Measurements from ENCODE around the gene ABCG5. TPM values are rescaled to one million over a fixed set of nuclear protein-coding genes. Genes with fewer than 3 reads are reported as not detected.

The ABCG5 gene
- total and polyA plus RNA-seq, 2 experiments from 2014 or later = 5.4 TPM

- H3K4me2 ChIP-seq = no peak overlapping the region
- 90% methylated on average over 21 of the region's 21 CpGs for WGBS (ENCODE audit: low lambda C conversion rate, missing lambda C conversion rate)
- H3K27ac ChIP-seq = no peak overlapping the region
- no peaks in the 10 kb centered on the region for H3K79me2 ChIP-seq
- H3K4me1 ChIP-seq (ENCODE audit: insufficient read depth) = no peaks in the 10 kb centered on the region
- no peak overlapping the region for H3K4me3 ChIP-seq
- TF ChIP-seq CTCF (IDR thresholded peaks at IDR 0.05; ENCODE audit: poor library complexity) (no peak), EZH2 (IDR thresholded peaks at IDR 0.05; ENCODE audit: borderline replicate concordance) (no peak), EZH2phosphoT487 (IDR thresholded peaks at IDR 0.05; ENCODE audit: low read depth, severe bottlenecking, unreplicated experiment) (no peak)
- no peaks in the 10 kb centered on the region for H3K9me2 ChIP-seq (replicated peaks; ENCODE audit: insufficient read depth)
- no peaks in the 10 kb centered on the region for H3K36me3 ChIP-seq (replicated peaks; ENCODE audit: insufficient read depth, low read depth)
- H3K27me3 ChIP-seq = no peaks in the 10 kb centered on the region
- no peaks in the 10 kb centered on the region for H3K9me3 ChIP-seq (ENCODE audit: low read depth)
- DNase-seq (ENCODE audit: low spot score) = no peak
- no peaks in the 10 kb centered on the region for H4K20me1 ChIP-seq (ENCODE audit: insufficient read depth, poor library complexity, severe bottlenecking)
- no peak overlapping the region for H2AFZ ChIP-seq
These were observed 644 bp downstream of the ABCG5 start for GRCh38 chr2:43837831-43838559.

- H3K27ac ChIP-seq = no peak overlapping the region
- H3K9me2 ChIP-seq (replicated peaks; ENCODE audit: insufficient read depth) = no peaks in the 10 kb centered on the region
- H3K36me3 ChIP-seq (replicated peaks; ENCODE audit: insufficient read depth, low read depth) = no peaks in the 10 kb centered on the region
- no peaks in the 10 kb centered on the region for H3K4me1 ChIP-seq (ENCODE audit: insufficient read depth)
- H3K79me2 ChIP-seq = no peaks in the 10 kb centered on the region
- no peak overlapping the region for H3K4me3 ChIP-seq
- WGBS (ENCODE audit: low lambda C conversion rate, missing lambda C conversion rate) = 85% methylated on average over 4 of the region's 4 CpGs
- no peak for TF ChIP-seq EZH2 (IDR thresholded peaks at IDR 0.05; ENCODE audit: borderline replicate concordance)
- TF ChIP-seq EZH2phosphoT487 (IDR thresholded peaks at IDR 0.05; ENCODE audit: low read depth, severe bottlenecking, unreplicated experiment) = no peak
- no peaks in the 10 kb centered on the region for H3K27me3 ChIP-seq
- DNase-seq (ENCODE audit: low spot score) = no peak
- H3K9me3 ChIP-seq (ENCODE audit: low read depth) = no peaks in the 10 kb centered on the region
- H2AFZ ChIP-seq = no peak overlapping the region
- no peaks in the 10 kb centered on the region for H4K20me1 ChIP-seq (ENCODE audit: insufficient read depth, poor library complexity, severe bottlenecking)
- no peak overlapping the region for H3K4me2 ChIP-seq
These were observed 1.6 kb downstream of the ABCG5 start for GRCh38 chr2:43837033-43837432.

GRCh38 chr2:43832457-43832856, 6.2 kb downstream of the ABCG5 start:
- Histone ChIP-seq H3K4me1 (ENCODE audit: insufficient read depth) (no peaks in the 10 kb centered on the region), H3K4me3 (no peak overlapping the region), H3K9me2 (replicated peaks; ENCODE audit: insufficient read depth) (no peaks in the 10 kb centered on the region), H3K9me3 (ENCODE audit: low read depth) (no peaks in the 10 kb centered on the region), H3K79me2 (no peaks in the 10 kb centered on the region), H3K4me2 (no peak overlapping the region), H3K36me3 (replicated peaks; ENCODE audit: insufficient read depth, low read depth) (no peaks in the 10 kb centered on the region), H3K27ac (no peak overlapping the region), H3K27me3 (peaks cover 14% of the 10 kb centered on the region), H2AFZ (no peak overlapping the region), H4K20me1 (ENCODE audit: insufficient read depth, poor library complexity, severe bottlenecking) (no peaks in the 10 kb centered on the region)
- no peak for TF ChIP-seq CTCF (IDR thresholded peaks at IDR 0.05; ENCODE audit: poor library complexity)
- TF ChIP-seq EZH2 (IDR thresholded peaks at IDR 0.05; ENCODE audit: borderline replicate concordance) = no peak
- TF ChIP-seq EZH2phosphoT487 (IDR thresholded peaks at IDR 0.05; ENCODE audit: low read depth, severe bottlenecking, unreplicated experiment) = no peak
- 74% methylated on average over 3 of the region's 3 CpGs for WGBS (ENCODE audit: low lambda C conversion rate, missing lambda C conversion rate)
- no peak for DNase-seq (ENCODE audit: low spot score)

GRCh38 chr2:43831543-43832294, 6.9 kb downstream of the ABCG5 start:
- H3K4me2 ChIP-seq = peak overlapping the region; percentile 72
- no peaks in the 10 kb centered on the region for H3K36me3 ChIP-seq (replicated peaks; ENCODE audit: insufficient read depth, low read depth)
- H3K27ac ChIP-seq = no peak overlapping the region
- peaks cover 14% of the 10 kb centered on the region for H3K27me3 ChIP-seq
- no peak overlapping the region for H3K4me3 ChIP-seq
- no peaks in the 10 kb centered on the region for H3K4me1 ChIP-seq (ENCODE audit: insufficient read depth)
- H3K79me2 ChIP-seq = no peaks in the 10 kb centered on the region
- no peaks in the 10 kb centered on the region for H3K9me3 ChIP-seq (ENCODE audit: low read depth)
- TF ChIP-seq EZH2 (IDR thresholded peaks at IDR 0.05; ENCODE audit: borderline replicate concordance) (no peak), EZH2phosphoT487 (IDR thresholded peaks at IDR 0.05; ENCODE audit: low read depth, severe bottlenecking, unreplicated experiment) (no peak), CTCF (IDR thresholded peaks at IDR 0.05; ENCODE audit: poor library complexity) (no peak)
- DNase-seq (ENCODE audit: low spot score) = no peak
- no peak overlapping the region for H2AFZ ChIP-seq
- H4K20me1 ChIP-seq (ENCODE audit: insufficient read depth, poor library complexity, severe bottlenecking) = no peaks in the 10 kb centered on the region
- H3K9me2 ChIP-seq (replicated peaks; ENCODE audit: insufficient read depth) = no peaks in the 10 kb centered on the region
- 61% methylated on average over 39 of the region's 54 CpGs for WGBS (ENCODE audit: low lambda C conversion rate, missing lambda C conversion rate)
